Measurements from ENCODE around the gene LMX1A.

GRCh38 chr1:165381745-165382505 lies 25.4 kb upstream of the LMX1A start:
- TF ChIP-seq CTCF (IDR thresholded peaks at IDR 0.05; ENCODE audit: insufficient read depth, low read length) = no peak
- TF ChIP-seq REST (IDR thresholded peaks at IDR 0.05; ENCODE audit: insufficient replicate concordance, low read depth) = no peak
- TF ChIP-seq POLR2AphosphoS5 (IDR thresholded peaks at IDR 0.05; ENCODE audit: low read depth) = no peak
